CD1c-positive myeloid dendritic cell (primary cell): ENCODE data around the gene SLC17A4.

Experiments used
- DNase-seq: peaks from one replicate; pipeline ENCODE4 v3.0.0-alpha.2; 2016; ENCODE audit errors: extremely low spot score

The SLC17A4 gene

DNA sequence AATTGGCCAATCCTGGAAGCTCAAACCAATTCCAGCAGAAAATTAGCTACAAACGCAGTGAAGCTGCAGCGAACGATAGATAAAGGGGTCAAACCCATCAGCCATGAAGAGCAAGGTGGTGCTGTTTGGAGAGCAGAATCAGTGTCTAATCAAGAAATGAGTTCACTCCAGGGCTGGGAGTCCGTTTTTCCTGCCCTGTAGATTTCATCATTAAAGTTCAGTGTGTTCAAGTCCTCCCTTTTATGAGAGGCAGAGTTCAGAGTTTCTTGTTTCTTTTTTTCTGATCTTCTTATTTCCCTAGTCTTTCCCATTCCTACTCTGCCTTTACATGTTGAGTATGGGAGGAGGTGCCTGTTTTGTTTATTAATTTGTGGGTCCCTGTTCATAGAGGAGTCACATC is 46.9 kb downstream of the SLC17A4 start:
- DNase-seq, result no peak

GRCh38 chr6:25804804-25805203 is 50.3 kb downstream of the SLC17A4 start:
- DNase-seq, result no peak

DNA sequence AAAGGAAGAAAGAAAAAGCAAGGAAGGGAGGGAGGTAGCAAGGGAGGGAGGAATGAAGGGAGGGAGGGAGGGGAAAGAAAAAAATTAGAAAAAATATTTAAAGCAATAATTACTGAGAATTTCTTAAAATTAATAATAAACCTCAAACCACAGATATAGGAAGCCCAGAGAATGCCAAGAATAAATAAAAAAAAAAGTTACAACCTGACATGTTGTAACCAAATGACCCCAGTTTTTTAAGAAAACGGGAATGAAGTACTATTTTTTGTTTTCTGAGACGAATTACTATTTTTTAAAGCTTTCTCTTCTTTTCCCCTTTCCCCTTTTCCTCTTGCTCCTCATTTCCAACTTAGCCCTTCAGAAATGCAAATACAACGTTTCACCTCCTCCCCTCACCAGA is 60.7 kb downstream of the SLC17A4 start:
- no peak for DNase-seq

GRCh38 chr6:25816252-25816651 is 61.7 kb downstream of the SLC17A4 start:
- DNase-seq, result no peak

DNA sequence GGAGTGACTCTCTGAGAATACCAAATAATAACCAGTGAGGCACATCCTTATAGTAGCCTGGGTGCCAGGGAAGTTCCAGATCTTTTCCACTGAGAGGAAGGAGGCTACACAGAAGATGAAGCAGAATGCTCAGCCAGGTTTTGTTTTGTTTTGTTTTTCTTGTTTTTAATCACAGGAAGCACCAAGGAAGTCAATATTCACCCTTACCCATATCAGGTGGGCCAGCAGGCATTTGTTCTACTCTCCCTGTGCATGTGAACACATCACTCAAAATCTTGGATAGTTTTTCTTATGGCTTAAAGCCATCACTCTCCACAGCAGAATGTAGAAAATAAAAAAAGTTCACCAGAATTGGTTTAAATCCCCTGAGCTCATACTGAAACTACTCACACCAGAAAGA is 66.8 kb downstream of the SLC17A4 start:
- no peak for DNase-seq

GRCh38 chr6:25829375-25829774 is 74.8 kb downstream of the SLC17A4 start:
- DNase-seq, result no peak

DNA sequence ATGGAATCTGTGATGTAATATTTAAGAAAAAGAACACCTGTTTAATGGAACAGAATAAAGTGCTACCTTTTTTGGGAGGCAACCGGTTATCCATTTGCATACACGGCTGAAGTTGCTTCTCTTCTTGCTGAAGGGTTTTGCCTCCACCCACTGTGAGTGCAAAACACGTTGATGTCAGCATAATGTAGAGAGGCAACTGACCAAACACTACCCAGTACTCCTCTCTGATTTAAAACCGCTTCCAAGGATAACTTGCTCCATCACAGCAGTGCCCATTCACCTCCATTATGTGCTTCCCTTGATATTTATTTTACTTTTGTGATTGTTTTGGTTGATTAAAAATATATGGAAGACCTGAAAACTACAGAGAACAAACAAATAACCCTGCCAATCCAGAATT is 75.9 kb downstream of the SLC17A4 start:
- no peak for DNase-seq
